ENCODE measurements around the gene DOCK3.

GRCh38 chr3:51371943-51372557, 697.3 kb downstream of the DOCK3 start:
- TF ChIP-seq SIN3A (IDR thresholded peaks at IDR 0.05; ENCODE audit: borderline replicate concordance, insufficient read depth, low read length) (no peak), POLR2AphosphoS5 (IDR thresholded peaks at IDR 0.05; ENCODE audit: low read depth, low read length) (no peak), REST (IDR thresholded peaks at IDR 0.05; ENCODE audit: insufficient read depth in 1 of 2, low read depth in 2 of 2, low read length in 2 of 2) (no peak)

Data from PFSK-1 (cell line).